ENCODE measurements around the gene SPATA21.
"Not testable (repeated sequence)": the region's sequence is repeated elsewhere in the genome, so short reads cannot be mapped to it uniquely, and the experiment has no call there.

SPATA21 gene

GRCh38 chr1:16474166-16474800 is 37.1 kb upstream of the SPATA21 start:
- no peak for TF ChIP-seq CTCF (IDR thresholded peaks at IDR 0.05; ENCODE audit: extremely low read depth, missing control alignments)
- DNase-seq (ENCODE audit: low spot score), result no peak

GRCh38 chr1:16468558-16468957 is 31.3 kb upstream of the SPATA21 start:
- no peak for TF ChIP-seq CTCF (IDR thresholded peaks at IDR 0.05; ENCODE audit: extremely low read depth, missing control alignments)
- DNase-seq (ENCODE audit: low spot score), result no peak

- DNase-seq (ENCODE audit: low spot score), result no peak
- TF ChIP-seq CTCF (IDR thresholded peaks at IDR 0.05; ENCODE audit: extremely low read depth, missing control alignments), result no peak
Observed at GRCh38 chr1:16464917-16465625, 27.8 kb upstream of the SPATA21 start.

GRCh38 chr1:16462773-16463330 is 25.6 kb upstream of the SPATA21 start:
- no peak for DNase-seq (ENCODE audit: low spot score)
- no peak for TF ChIP-seq CTCF (IDR thresholded peaks at IDR 0.05; ENCODE audit: extremely low read depth, missing control alignments)

GRCh38 chr1:16461681-16462080 is 24.5 kb upstream of the SPATA21 start:
- DNase-seq (ENCODE audit: low spot score), result no peak

GRCh38 chr1:16459352-16459925 is 22.2 kb upstream of the SPATA21 start:
- DNase-seq (ENCODE audit: low spot score), result no peak
- no peak for TF ChIP-seq CTCF (IDR thresholded peaks at IDR 0.05; ENCODE audit: extremely low read depth, missing control alignments)

More at GRCh38 chr1:16461681-16462080, 24.5 kb upstream of the SPATA21 start:
- no peak for TF ChIP-seq CTCF (IDR thresholded peaks at IDR 0.05; ENCODE audit: extremely low read depth, missing control alignments)

- TF ChIP-seq CTCF (IDR thresholded peaks at IDR 0.05; ENCODE audit: extremely low read depth, missing control alignments), result no peak
- DNase-seq (ENCODE audit: low spot score), result no peak
Observed at GRCh38 chr1:16458831-16459230, 21.6 kb upstream of the SPATA21 start.

GRCh38 chr1:16456151-16456550 is 18.9 kb upstream of the SPATA21 start:
- not testable (repeated sequence) for DNase-seq (ENCODE audit: low spot score)

GRCh38 chr1:16454909-16455308 is 17.7 kb upstream of the SPATA21 start:
- not testable (repeated sequence) for DNase-seq (ENCODE audit: low spot score)

Measured in GM20000 (cell line).